OCI-LY3 (cell line): ENCODE results near the gene OAF.
A peak's percentile ranks its signal among the peaks of the same experiment; 100 is the strongest.

Experiments used
- H2AFZ ChIP-seq: fragments of 200-600, 300-600 bp; shearing (Covaris generic); 2 replicates; pipeline ENCODE4 v1.6.0; 2014; ENCODE audit warnings: antibody characterized with exemption, low read depth, low read length
- H3K27ac ChIP-seq: fragments of 200-600, 300-600 bp; sonication (generic); 2 replicates; pipeline ENCODE4 v1.5.1; 2014; ENCODE audit warnings: mild to moderate bottlenecking, low read length, moderate library complexity, mixed read lengths
- H3K27me3 ChIP-seq: fragments of 200-600, 300-600 bp; sonication (generic); 2 replicates; pipeline ENCODE4 v1.6.1; 2014; ENCODE audit warnings: low read depth, low read length, mixed read lengths
- H3K36me3 ChIP-seq: fragments of 200-600, 300-600 bp; sonication (generic); replicated peaks from 2 replicates; pipeline ENCODE3; 2014; ENCODE audit warnings: low read depth, low read length, mixed read lengths
- H3K4me1 ChIP-seq: fragments of 300-600, 200-600 bp; sonication (generic); 2 replicates; pipeline ENCODE4 v1.6.1; 2014; ENCODE audit warnings: low read length, mixed read lengths
- H3K4me2 ChIP-seq: fragments of 200-600, 300-600 bp; sonication (generic); 2 replicates; pipeline ENCODE4 v1.6.1; 2014; ENCODE audit warnings: low read length, mixed read lengths
- H3K4me3 ChIP-seq: fragments of 300-600, 200-600 bp; sonication (generic); 2 replicates; pipeline ENCODE4 v1.5.1; 2014; ENCODE audit warnings: antibody characterized with exemption, mild to moderate bottlenecking, low read length, moderate library complexity
- H3K79me2 ChIP-seq: fragments of 300-600, 200-600 bp; shearing (Covaris generic); 2 replicates; pipeline ENCODE4 v1.6.1; 2014; ENCODE audit warnings: mild to moderate bottlenecking, low read length, mixed read lengths
- H3K9ac ChIP-seq: fragments of 300-600, 200-600 bp; shearing (Covaris generic); 2 replicates; pipeline ENCODE4 v1.6.0; 2014; ENCODE audit warnings: mild to moderate bottlenecking, low read length, moderate library complexity
- H3K9me3 ChIP-seq: fragments of 200-600, 300-600 bp; shearing (Covaris generic); 2 replicates; pipeline ENCODE4 v1.6.1; 2014; ENCODE audit warnings: low read length, mixed read lengths; ENCODE audit not compliant: insufficient read depth
- H4K20me1 ChIP-seq: fragments of 200-600, 300-600 bp; sonication (generic); 2 replicates; pipeline ENCODE4 v1.6.1; 2016; ENCODE audit warnings: low read length, mixed read lengths; ENCODE audit not compliant: insufficient read depth
- CTCF ChIP-seq: fragments of 200-600, 300-600 bp; sonication (generic); IDR thresholded peaks from 2 replicates; pipeline ENCODE4 v1.5.1; 2014; ENCODE audit warnings: antibody characterized with exemption, low read length, low read depth
- EZH2phosphoT487 ChIP-seq: fragments of 200-600 bp; shearing (Covaris generic); IDR thresholded peaks from 2 replicates; pipeline ENCODE4 v1.6.1; 2018; ENCODE audit warnings: antibody characterized with exemption, mixed run types, low read depth

Gene OAF

DNA sequence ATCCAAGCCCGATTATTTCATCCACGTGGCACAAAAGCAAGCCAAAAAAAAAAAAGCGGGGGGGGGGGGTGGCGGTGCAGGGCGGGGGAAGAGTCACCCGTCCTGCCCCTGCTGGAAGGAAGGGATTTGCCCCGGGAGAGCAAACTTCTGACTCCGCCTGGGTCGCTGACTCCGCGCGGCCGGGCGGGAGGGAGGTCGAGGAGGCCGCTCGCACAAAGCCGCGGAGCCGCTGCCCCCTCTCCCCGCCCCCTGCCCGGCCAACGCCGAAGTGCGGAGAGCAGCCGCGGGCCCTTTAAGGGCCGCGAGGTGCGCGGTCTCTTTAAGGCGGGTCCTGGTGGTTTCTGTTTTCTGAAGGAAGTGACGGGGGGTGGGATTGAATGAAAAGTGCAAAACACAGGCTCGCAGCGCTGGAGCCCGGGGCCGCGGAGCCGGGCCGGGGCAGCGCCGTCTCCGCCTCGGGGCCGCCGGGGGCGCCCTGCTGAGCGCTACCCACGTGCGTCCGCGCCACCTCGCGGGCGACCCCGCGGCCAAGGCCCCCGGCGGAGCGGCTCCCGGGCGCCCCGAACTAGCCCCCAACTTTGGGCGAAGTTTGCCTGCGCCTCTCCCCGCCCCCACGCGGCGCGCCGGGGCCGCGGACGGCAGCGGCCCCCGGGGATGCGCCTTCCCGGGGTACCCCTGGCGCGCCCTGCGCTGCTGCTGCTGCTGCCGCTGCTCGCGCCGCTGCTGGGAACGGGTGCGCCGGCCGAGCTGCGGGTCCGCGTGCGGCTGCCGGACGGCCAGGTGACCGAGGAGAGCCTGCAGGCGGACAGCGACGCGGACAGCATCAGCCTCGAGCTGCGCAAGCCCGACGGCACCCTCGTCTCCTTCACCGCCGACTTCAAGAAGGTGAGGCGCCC is at the start of gene OAF:
OAF (plus strand) TSS at position 407 of the 896 bp plus-strand sequence; CDS start at position 655, 248 bp downstream.
- Histone ChIP-seq H3K27ac (no peak within 1 kb of the TSS), H3K4me3 (peak within 1 kb of the TSS; percentile 94), H4K20me1 (no peaks in the 10 kb centered on the region), H3K27me3 (peaks cover 9% of the 10 kb centered on the region; the same call in 1 of the 2 replicates), H3K4me2 (peak within 1 kb of the TSS; percentile 100), H3K9me3 (no peaks in the 10 kb centered on the region), H3K4me1 (peaks cover 13% of the 10 kb centered on the region), H3K36me3 (no peaks in the 10 kb centered on the region), H3K9ac (peak within 1 kb of the TSS; percentile 81), H2AFZ (peak within 1 kb of the TSS; percentile 98), H3K79me2 (no peaks in the 10 kb centered on the region)
- TF ChIP-seq EZH2phosphoT487 (no peak), CTCF (no peak; the same call in 1 of the 2 replicates)

GRCh38 chr11:120167659-120168058 is 43.2 kb upstream of the OAF start:
- no peak overlapping the region for H2AFZ ChIP-seq
- H3K79me2 ChIP-seq, result no peaks in the 10 kb centered on the region
- no peaks in the 10 kb centered on the region for H3K9me3 ChIP-seq
- H3K36me3 ChIP-seq, result no peaks in the 10 kb centered on the region
- peaks cover 4% of the 10 kb centered on the region for H3K4me1 ChIP-seq
- H3K4me3 ChIP-seq, result no peak overlapping the region
- no peak overlapping the region for H3K27ac ChIP-seq
- H3K4me2 ChIP-seq, result no peak overlapping the region
- H3K9ac ChIP-seq, result no peak overlapping the region
- H3K27me3 ChIP-seq, result peaks cover 35% of the 10 kb centered on the region
- H4K20me1 ChIP-seq, result no peaks in the 10 kb centered on the region
- no peak for TF ChIP-seq EZH2phosphoT487
- TF ChIP-seq CTCF, result no peak

DNA sequence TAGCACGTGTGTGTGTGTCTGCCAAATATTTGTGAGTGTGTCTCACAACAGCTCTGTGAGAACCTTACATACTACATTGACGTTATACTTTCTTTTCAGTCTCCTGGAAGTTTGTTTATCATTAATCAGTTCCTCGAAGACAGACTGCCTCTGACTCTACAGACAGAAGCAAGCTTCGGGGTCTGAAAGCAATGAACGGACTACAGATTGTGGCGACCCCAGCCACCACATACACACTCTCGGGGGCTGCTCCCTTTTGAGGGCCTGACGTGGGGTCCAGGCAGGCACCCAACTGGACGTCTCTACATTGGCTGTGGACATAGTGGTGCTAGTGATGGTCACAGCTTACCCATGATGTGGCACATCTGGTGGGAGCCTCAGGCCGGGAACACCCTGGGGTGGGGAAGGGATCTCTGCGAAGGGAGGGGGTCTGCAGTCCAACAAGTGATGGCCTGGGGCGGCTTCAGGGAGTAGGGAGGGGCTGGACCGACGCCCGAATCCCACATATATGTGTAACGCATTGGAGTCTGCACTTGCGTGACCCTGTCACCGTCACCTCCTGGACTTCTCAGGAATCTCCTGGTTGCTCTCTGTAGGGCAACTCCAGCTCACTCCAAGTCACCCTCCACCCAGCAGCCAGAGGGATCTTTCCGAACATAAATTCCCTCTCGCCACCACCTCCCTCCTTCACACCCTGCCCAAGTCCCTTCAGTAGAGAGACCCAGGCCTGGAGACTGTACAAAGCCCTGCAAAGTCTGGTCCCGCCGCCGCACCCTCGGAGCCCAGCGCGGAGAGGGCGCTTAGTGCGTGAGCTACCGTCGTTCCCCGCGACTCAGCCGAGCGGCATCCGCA is 42.5 kb upstream of the OAF start:
- Histone ChIP-seq H3K4me1 (peaks cover 8% of the 10 kb centered on the region), H4K20me1 (no peaks in the 10 kb centered on the region), H3K9me3 (no peaks in the 10 kb centered on the region), H3K9ac (no peak overlapping the region), H3K36me3 (no peaks in the 10 kb centered on the region), H3K4me2 (no peak overlapping the region), H3K4me3 (no peak overlapping the region), H3K27me3 (peaks cover 38% of the 10 kb centered on the region), H3K27ac (no peak overlapping the region), H3K79me2 (no peaks in the 10 kb centered on the region), H2AFZ (no peak overlapping the region)
- TF ChIP-seq EZH2phosphoT487, result no peak
- no peak for TF ChIP-seq CTCF
